C4-2B (cell line): ENCODE data around the gene FCMR.

Experiments
- ZFX ChIP-seq: fragments of 450-650 bp; IDR thresholded peaks from 2 replicates; pipeline ENCODE4 v1.6.1; 2017
- TF ChIP-seq, protein P1 (sequence below): fragments of 450-650 bp; conservative IDR thresholded peaks from 2 replicates; pipeline ENCODE4 v1.5.1; 2017; ENCODE audit warnings: mild to moderate bottlenecking

DNA sequence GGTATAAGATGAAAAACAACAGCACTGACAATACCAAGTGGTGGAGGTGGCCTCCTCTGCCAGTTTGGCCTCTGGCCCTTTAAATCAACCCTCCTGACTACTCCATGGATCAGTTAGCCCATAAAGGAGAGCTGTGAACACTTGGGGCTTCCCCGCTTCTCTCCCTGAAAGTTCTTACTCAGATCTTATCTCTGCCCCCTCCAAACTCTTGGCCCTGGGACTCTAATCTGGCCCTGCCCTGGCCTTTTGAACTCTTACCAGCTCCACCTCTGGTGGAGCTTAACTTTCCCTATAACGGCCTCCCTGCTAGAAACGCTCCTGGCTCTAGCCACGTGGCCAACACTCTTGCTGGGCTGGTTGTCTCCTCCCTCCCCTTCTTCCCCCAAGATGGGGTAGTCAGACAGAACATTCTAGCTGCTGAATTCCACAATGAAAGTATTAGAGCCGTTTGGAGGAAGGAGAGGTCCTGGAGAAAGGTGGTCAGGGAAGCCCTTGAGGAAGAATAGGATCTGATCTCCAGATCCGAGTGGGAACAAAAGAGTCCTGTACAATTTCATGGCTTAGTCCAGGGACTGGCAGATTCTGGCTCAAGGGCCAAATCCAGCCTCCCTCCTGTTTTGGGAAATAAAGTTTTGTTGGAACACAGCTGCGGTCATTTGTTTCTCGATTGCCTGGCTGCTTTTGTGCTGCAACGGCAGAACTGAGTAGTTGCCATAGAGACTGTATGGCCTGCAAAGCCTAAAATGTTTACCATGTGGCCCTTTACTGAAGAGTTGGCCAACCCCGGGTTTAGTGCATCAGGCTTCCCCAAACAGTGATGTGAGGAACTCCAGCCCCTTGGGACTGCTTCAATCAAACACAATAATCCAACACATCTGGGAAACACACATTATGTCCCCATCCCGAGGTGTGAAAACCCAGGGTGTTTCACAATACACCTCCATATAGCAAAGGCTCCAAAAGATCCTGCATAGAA lies 34.0 kb upstream of the FCMR start:
- TF ChIP-seq, protein P1, sequence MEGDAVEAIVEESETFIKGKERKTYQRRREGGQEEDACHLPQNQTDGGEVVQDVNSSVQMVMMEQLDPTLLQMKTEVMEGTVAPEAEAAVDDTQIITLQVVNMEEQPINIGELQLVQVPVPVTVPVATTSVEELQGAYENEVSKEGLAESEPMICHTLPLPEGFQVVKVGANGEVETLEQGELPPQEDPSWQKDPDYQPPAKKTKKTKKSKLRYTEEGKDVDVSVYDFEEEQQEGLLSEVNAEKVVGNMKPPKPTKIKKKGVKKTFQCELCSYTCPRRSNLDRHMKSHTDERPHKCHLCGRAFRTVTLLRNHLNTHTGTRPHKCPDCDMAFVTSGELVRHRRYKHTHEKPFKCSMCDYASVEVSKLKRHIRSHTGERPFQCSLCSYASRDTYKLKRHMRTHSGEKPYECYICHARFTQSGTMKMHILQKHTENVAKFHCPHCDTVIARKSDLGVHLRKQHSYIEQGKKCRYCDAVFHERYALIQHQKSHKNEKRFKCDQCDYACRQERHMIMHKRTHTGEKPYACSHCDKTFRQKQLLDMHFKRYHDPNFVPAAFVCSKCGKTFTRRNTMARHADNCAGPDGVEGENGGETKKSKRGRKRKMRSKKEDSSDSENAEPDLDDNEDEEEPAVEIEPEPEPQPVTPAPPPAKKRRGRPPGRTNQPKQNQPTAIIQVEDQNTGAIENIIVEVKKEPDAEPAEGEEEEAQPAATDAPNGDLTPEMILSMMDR: no peak
- TF ChIP-seq ZFX: no peak
